CD4-positive, CD25-positive, alpha-beta regulatory T cell (primary cell): ENCODE measurements around the gene GNGT2. TPM values are rescaled to one million over a fixed set of nuclear protein-coding genes. Genes with fewer than 3 reads are reported as not detected.
A peak's percentile ranks its signal among the peaks of the same experiment; 100 is the strongest.

Source experiments
- ATAC-seq, 2 donors: fragments of 150-1000 bp; cut with Tn5 transposase; one replicate each; pipeline ENCODE4 v1.10.0; 2021; ENCODE audit warnings: low read depth in 2 of 2, moderate number of reproducible peaks in 2 of 2, moderate library complexity in 1 of 2
- DNase-seq, 3 donors: peaks; one replicate each; pipeline versions ENCODE4 v3.0.0 to v3.0.0-alpha.2; 2012 to 2022; ENCODE audit warnings: mixed read lengths in 1 of 3
- H3K27ac ChIP-seq: one replicate; pipeline ENCODE4 v1.7.0; 2013; ENCODE audit warnings: mild to moderate bottlenecking, low read length; ENCODE audit not compliant: insufficient read depth, poor library complexity, severe bottlenecking
- H3K27me3 ChIP-seq: one replicate; pipeline ENCODE4 v1.7.0; 2013; ENCODE audit warnings: low read length; ENCODE audit not compliant: control insufficient read depth, insufficient read depth
- H3K36me3 ChIP-seq: one replicate; pipeline ENCODE4 v1.7.0; 2013; ENCODE audit warnings: mild to moderate bottlenecking, low read length, moderate library complexity; ENCODE audit not compliant: control insufficient read depth, insufficient read depth
- H3K4me1 ChIP-seq: 2 replicates; pipeline ENCODE4 v1.7.0; 2013; ENCODE audit warnings: mild to moderate bottlenecking, low read length; ENCODE audit not compliant: insufficient read depth, control insufficient read depth, poor library complexity, severe bottlenecking
- H3K4me3 ChIP-seq: one replicate; pipeline ENCODE4 v1.7.0; 2013; ENCODE audit warnings: low read depth, mild to moderate bottlenecking, low read length, moderate library complexity
- H3K9me3 ChIP-seq, 2 experiments: 1 replicate in 1 of 2; 2 replicates in 1 of 2; pipeline ENCODE4 v1.7.0; 2013; ENCODE audit warnings: low read length in 2 of 2, mild to moderate bottlenecking in 1 of 2, moderate library complexity in 1 of 2; ENCODE audit not compliant: control insufficient read depth in 2 of 2
- H3K27ac Mint-ChIP-seq, 3 donors: one replicate each; pipeline ENCODE4 v1.8.0; 2020 to 2022; ENCODE audit warnings: mild to moderate bottlenecking in 3 of 3, mixed read lengths in 3 of 3, moderate library complexity in 2 of 3
- H3K27me3 Mint-ChIP-seq: one replicate; pipeline ENCODE4 v1.8.0; 2022; ENCODE audit warnings: mild to moderate bottlenecking, mixed read lengths
- H3K36me3 Mint-ChIP-seq: one replicate; pipeline ENCODE4 v1.8.0; 2020; ENCODE audit warnings: mixed read lengths
- H3K4me1 Mint-ChIP-seq, 4 donors: one replicate each; pipeline ENCODE4 v1.8.0; 2020 to 2022; ENCODE audit warnings: mixed read lengths in 4 of 4, mild to moderate bottlenecking in 1 of 4
- H3K4me3 Mint-ChIP-seq, 4 donors: one replicate each; pipeline ENCODE4 v1.8.0; 2020 to 2022; ENCODE audit warnings: mild to moderate bottlenecking in 4 of 4, mixed read lengths in 4 of 4, moderate library complexity in 3 of 4
- H3K9me3 Mint-ChIP-seq, 7 donors: one replicate each; pipeline ENCODE4 v1.8.0; 2020 to 2022; ENCODE audit warnings: mixed read lengths in 7 of 7, mild to moderate bottlenecking in 3 of 7, moderate library complexity in 2 of 7
- polyA plus RNA-seq, 4 donors: library from polyadenylated mRNA; unstranded; fragments of 300-500 nt; fragmentation: Illumina TruSeq; gene quantifications; one replicate each; pipeline ENCODE4 v1.2.3, GENCODE V29; 2021
- total RNA-seq: library from RNA; stranded (reverse); gene quantifications from one replicate; pipeline ENCODE4 v1.2.3, GENCODE V29; 2022

Gene GNGT2
- total and polyA plus RNA-seq, 5 donors from 2014 or later: 1.5 to 11.4 (median 6.5) TPM

- Histone ChIP-seq H3K9me3 (no peaks in the 10 kb centered on the region), H3K27me3 (no peaks in the 10 kb centered on the region), H3K4me3 (no peak overlapping the region), H3K36me3 (no peaks in the 10 kb centered on the region), H3K4me1 (no peaks in the 10 kb centered on the region), H3K27ac (no peak overlapping the region)
- peaks cover 4% of the 10 kb centered on the region for H3K27me3 Mint-ChIP-seq
- peaks cover 2 to 6% (median 5%) of the 10 kb centered on the region in 4 donors for H3K4me1 Mint-ChIP-seq
- peak overlapping the region in 1 of 4 donors; percentile 33 for H3K4me3 Mint-ChIP-seq
- DNase-seq: no peak
- H3K36me3 Mint-ChIP-seq: peaks cover 12% of the 10 kb centered on the region
- peak overlapping the region in 1 of 3 donors; percentile 77 for H3K27ac Mint-ChIP-seq
- no peaks in the 10 kb centered on the region for H3K9me3 Mint-ChIP-seq
- ATAC-seq: no peak
Observed at GRCh38 chr17:49200423-49201083, 9.8 kb downstream of the GNGT2 start.

GRCh38 chr17:49198211-49198610 lies 12.2 kb downstream of the GNGT2 start:
- Mint-ChIP-seq H3K4me3 (no peak overlapping the region), H3K9me3 (no peaks in the 10 kb centered on the region), H3K4me1 (peaks cover 7 to 18% (median 12%) of the 10 kb centered on the region in 4 donors), H3K27me3 (no peaks in the 10 kb centered on the region), H3K36me3 (peaks cover 7% of the 10 kb centered on the region), H3K27ac (no peak overlapping the region)
- Histone ChIP-seq H3K4me1 (peaks cover 8% of the 10 kb centered on the region), H3K27me3 (no peaks in the 10 kb centered on the region), H3K27ac (no peak overlapping the region), H3K9me3 (no peaks in the 10 kb centered on the region), H3K4me3 (no peak overlapping the region), H3K36me3 (no peaks in the 10 kb centered on the region)
- ATAC-seq (no peak), DNase-seq (no peak)

DNA sequence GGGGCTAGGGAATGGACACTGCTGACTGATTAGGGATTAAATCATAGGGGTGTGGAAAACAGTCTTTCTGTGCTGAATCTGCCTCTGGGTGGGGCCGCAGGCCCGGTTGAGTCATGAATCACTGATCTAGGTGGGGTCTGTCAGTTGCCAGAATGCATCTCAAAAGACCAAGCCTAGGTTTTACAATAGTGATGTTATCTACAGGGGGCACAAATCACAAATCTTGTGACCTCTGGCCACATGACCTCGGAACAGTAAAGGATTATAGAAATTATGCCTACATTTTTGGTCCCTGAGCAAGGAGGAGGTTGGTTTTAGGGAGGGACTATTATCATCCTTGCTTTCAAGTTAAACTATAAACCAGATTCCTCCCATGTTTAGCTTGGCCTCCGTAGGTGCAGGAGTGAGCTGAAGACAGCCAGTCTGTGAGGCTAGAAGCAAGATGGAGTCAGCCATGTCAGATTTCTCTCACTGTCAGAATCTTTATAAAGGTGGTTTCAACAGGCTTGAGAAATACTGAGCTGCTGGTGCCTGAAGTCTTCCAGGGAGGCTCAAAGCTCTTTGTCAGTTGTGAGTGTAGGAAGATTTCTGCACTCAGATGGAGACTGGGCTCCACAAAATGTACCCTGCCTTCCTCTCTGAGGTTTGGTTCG lies 12.9 kb downstream of the GNGT2 start:
- ATAC-seq (no peak), DNase-seq (no peak)
- H3K9me3 ChIP-seq: no peaks in the 10 kb centered on the region
- peaks cover 8% of the 10 kb centered on the region for H3K4me1 ChIP-seq
- Mint-ChIP-seq H3K9me3 (no peaks in the 10 kb centered on the region), H3K4me1 (peaks cover 7 to 25% (median 16%) of the 10 kb centered on the region in 4 donors), H3K4me3 (peak overlapping the region in 1 of 4 donors; percentile 22), H3K27ac (no peak overlapping the region), H3K36me3 (peaks cover 7% of the 10 kb centered on the region), H3K27me3 (peaks cover 4% of the 10 kb centered on the region)
- H3K27ac ChIP-seq: no peak overlapping the region
- no peaks in the 10 kb centered on the region for H3K36me3 ChIP-seq
- H3K4me3 ChIP-seq: no peak overlapping the region
- no peaks in the 10 kb centered on the region for H3K27me3 ChIP-seq

GRCh38 chr17:49196520-49196919 lies 13.9 kb downstream of the GNGT2 start:
- Histone ChIP-seq H3K27me3 (no peaks in the 10 kb centered on the region), H3K36me3 (no peaks in the 10 kb centered on the region), H3K27ac (no peak overlapping the region), H3K4me3 (no peak overlapping the region), H3K9me3 (no peaks in the 10 kb centered on the region), H3K4me1 (peaks cover 14% of the 10 kb centered on the region)
- DNase-seq (no peak), ATAC-seq (no peak)
- H3K36me3 Mint-ChIP-seq: no peaks in the 10 kb centered on the region
- H3K4me1 Mint-ChIP-seq: peaks cover 10 to 33% (median 23%) of the 10 kb centered on the region in 4 donors
- H3K9me3 Mint-ChIP-seq: peaks cover 0 to 4% (median 0%) of the 10 kb centered on the region in 7 donors
- H3K27me3 Mint-ChIP-seq: peaks cover 14% of the 10 kb centered on the region
- no peak overlapping the region for H3K4me3 Mint-ChIP-seq
- H3K27ac Mint-ChIP-seq: no peak overlapping the region

DNA sequence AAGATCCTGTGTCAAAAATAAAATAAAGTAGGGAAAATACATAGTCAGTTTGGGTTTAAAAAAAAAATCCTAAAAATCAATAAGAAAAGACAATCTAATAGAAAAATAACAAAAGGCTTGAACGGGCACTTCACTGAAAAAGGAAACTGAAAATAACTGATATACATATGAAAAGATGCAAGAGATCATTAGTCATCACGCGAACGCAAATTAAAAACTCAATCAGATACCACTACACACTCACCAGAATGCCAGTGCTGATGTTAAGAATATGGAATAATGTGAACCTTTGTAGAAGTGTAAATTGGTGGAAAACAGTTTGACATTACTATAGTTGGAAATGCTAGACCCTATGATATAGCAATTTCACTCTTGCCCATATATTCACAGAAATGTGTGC lies 14.6 kb downstream of the GNGT2 start:
- Mint-ChIP-seq H3K36me3 (no peaks in the 10 kb centered on the region), H3K27ac (peak overlapping the region in 2 of 3 donors; percentile 72 to 100), H3K4me1 (peaks cover 12 to 37% (median 25%) of the 10 kb centered on the region in 4 donors), H3K27me3 (peaks cover 15% of the 10 kb centered on the region), H3K4me3 (peak overlapping the region in 1 of 4 donors; percentile 92), H3K9me3 (peaks cover 0 to 5% (median 0%) of the 10 kb centered on the region in 7 donors)
- Histone ChIP-seq H3K36me3 (no peaks in the 10 kb centered on the region), H3K4me3 (peak overlapping the region; percentile 27), H3K27me3 (no peaks in the 10 kb centered on the region), H3K27ac (peak overlapping the region; percentile 5), H3K9me3 (no peaks in the 10 kb centered on the region), H3K4me1 (peaks cover 17% of the 10 kb centered on the region)
- DNase-seq: peak in 1 of 3 donors; percentile 64
- no peak for ATAC-seq

- peaks cover 0 to 5% (median 0%) of the 10 kb centered on the region in 7 donors for H3K9me3 Mint-ChIP-seq
- peak overlapping the region in 2 of 3 donors; percentile 63 to 100 for H3K27ac Mint-ChIP-seq
- H3K4me3 Mint-ChIP-seq: peak overlapping the region; percentile 71 to 96 (median 92)
- no peak for DNase-seq
- ATAC-seq: no peak
- no peaks in the 10 kb centered on the region for H3K36me3 Mint-ChIP-seq
- H3K27ac ChIP-seq: no peak overlapping the region
- H3K4me1 ChIP-seq: peaks cover 19% of the 10 kb centered on the region
- H3K9me3 ChIP-seq: no peaks in the 10 kb centered on the region
- H3K4me1 Mint-ChIP-seq: peaks cover 12 to 41% (median 27%) of the 10 kb centered on the region in 4 donors
- H3K36me3 ChIP-seq: no peaks in the 10 kb centered on the region
- no peak overlapping the region for H3K4me3 ChIP-seq
- no peaks in the 10 kb centered on the region for H3K27me3 ChIP-seq
- H3K27me3 Mint-ChIP-seq: peaks cover 15% of the 10 kb centered on the region
Observed at GRCh38 chr17:49194297-49194607, 16.1 kb downstream of the GNGT2 start.

DNA sequence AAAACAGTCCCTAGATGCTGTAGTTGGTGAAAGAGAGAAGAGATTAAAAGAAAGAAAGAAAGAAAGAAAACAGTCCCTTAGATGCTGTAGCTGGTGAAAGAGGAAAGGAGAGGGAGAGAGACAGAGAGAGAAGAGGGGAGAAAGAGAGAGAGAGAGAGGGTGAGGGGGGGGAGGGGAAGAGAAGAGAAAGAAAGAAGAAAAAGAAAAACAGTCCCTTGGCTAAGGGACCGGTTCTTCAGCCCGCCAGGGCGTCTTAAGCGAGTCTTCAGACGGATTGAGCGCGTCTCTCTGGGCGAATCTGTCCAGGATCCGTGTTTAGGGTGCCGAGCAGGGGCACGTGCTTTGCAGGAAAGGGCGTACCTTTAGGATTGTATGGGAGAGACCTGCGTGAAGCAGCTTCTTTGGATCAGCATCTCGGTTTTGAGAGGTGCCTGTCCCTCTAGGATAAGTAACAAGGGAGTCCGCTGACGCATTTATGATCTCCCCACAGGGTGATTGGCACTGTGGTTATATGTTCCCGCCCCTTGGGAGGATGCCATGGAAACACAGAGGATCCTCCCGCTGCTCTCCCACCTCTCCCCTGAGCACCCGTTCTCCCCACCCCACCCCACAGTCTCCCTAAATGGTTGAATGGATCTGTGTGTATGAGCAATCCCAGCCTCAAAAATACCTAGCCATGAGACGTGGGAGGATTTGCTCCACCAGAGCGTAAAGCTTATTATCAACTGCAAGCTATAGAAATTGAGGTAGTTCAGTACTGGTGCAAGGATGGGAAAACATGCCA lies 16.7 kb downstream of the GNGT2 start:
- no peak for ATAC-seq
- Mint-ChIP-seq H3K27ac (peak overlapping the region; percentile 99 to 100 (median 99)), H3K4me3 (peak overlapping the region; percentile 92 to 96 (median 93)), H3K9me3 (peaks cover 0 to 5% (median 0%) of the 10 kb centered on the region in 7 donors), H3K36me3 (no peaks in the 10 kb centered on the region), H3K27me3 (peaks cover 15% of the 10 kb centered on the region), H3K4me1 (peaks cover 12 to 41% (median 27%) of the 10 kb centered on the region in 4 donors)
- no peaks in the 10 kb centered on the region for H3K27me3 ChIP-seq
- no peaks in the 10 kb centered on the region for H3K36me3 ChIP-seq
- H3K27ac ChIP-seq: peak overlapping the region; percentile 92
- peak overlapping the region; percentile 85 for H3K4me3 ChIP-seq
- H3K4me1 ChIP-seq: peaks cover 19% of the 10 kb centered on the region
- peak in 2 of 3 donors; percentile 14 to 39 for DNase-seq
- H3K9me3 ChIP-seq: no peaks in the 10 kb centered on the region
